HG02943 (cell line): ENCODE data around the gene FGG.

ENCODE experiments used
- ATAC-seq: cut with Tn5 transposase; IDR thresholded peaks from one replicate; pipeline ENCODE4 v1.9.1; 2021; ENCODE audit warnings: mild to moderate bottlenecking, low read depth, moderate library complexity; ENCODE audit not compliant: unreplicated experiment

Gene FGG

DNA sequence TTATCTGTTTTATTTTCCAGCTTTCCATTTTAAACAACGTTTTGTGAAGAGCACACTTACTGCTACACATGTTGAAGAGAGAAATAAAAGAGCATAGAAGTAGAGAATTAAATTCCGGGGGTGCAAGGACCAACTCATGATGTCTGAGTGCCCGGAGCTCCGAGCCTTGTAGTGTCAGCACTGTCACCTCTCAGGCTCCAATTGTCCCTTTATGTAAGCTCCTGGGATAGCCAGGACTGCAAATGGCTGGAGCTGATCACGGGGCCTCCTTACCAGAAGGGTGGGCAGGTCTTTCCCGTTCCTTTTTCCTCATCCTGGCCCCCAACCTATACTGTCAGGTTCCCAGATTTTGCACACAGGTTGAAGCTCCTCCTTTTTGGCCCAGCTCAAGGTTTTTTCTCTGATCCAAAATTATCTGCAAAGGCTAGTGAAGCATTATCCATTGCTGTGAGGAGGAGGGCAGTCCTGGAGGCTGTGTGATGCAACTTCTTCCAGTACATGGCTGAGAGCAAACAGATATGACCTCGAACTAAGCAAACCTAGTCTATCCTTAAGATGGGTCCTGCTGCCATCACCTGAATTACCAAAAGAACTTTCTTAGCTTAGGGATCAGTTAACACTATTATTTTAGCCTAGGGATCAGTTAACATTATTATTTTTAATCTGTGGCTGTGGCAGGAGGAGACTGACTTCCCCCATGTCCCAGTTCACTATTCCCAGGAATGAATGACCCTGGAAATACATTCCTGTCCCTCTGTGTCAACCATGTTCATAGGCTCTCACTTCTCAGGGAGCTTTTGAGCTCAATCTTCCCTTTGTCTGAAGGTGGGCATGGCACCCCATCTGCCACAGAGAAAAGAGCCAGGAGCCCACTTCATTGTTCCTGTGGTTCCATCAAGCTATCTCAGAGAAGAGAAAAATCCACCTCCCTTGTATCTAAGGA is at the start of gene FGG:
TSS of gene FGG (minus strand) at position 185 of the 943 bp plus-strand sequence. CDS start at position 138, 47 bp downstream.
- no peak for ATAC-seq

DNA sequence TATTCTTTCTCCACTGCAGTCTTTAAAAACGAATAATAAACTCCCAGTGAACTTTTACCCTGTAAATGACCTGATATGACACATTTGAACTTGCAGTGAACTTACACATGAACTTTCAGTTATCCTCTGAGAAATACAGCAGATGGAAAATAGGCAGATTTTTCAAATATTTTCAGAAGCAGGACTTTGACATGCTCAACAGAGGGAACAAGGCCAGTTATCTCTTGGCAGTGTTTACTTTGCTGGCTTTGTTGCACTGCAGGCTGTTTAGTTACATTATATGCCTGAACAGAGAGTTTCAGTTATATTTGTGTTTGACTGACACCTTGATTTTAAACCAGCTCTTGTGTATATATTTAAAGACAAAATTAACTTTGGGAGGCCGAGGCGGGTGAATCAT is 47.6 kb upstream of the FGG start:
- no peak for ATAC-seq

DNA sequence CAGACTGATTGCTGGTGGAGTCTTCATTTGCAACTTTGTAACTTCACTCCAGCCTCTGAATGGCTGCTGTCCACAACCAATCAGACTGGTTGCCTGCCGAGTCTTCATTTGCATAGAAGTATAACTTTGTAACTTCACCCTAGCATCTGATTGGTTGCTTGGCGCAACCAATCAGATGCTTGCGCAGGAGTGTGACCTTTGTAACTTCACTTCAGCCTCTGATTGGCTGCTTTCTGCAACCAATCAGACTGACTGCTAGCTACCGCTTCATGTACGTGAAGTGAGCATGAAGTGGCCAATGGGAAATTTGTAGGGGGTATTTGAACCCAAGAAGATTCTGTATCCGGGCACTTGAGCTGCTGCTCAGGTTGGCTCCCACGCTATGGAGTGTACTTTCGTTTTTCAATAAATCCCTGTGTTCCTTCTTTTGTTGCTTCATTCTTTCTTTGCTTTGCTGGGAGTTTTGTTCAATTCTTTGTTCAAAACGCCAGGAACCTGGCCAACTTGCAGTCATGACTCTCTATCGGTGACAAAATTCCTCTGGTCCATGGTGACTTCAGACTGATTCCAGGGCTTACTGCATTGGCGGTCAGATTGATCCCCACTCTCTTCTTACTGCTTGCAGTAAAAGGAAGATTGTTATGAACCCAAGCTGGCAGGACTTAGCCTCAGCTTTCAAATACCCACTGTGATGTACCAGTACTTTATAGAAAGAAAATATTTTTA is 46.4 kb upstream of the FGG start:
- ATAC-seq: no peak

DNA sequence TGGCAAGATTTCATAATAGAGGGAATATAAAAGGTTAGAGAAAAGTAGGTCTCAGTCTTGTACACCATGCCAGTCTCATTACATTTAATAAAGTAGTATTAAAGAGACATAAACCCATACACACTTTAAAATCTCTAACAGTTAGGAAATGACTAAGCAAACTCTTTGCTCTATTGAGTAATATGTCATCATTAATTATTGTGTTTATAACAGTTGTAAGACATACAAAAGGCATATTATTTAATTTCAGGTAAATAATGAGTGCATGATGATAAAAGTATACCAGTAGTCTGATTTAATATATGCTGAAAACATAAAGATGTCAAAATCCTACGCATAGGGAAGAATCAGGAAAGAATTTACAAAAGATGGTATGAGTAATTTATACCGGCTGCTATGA is 31.0 kb upstream of the FGG start:
- ATAC-seq: no peak

DNA sequence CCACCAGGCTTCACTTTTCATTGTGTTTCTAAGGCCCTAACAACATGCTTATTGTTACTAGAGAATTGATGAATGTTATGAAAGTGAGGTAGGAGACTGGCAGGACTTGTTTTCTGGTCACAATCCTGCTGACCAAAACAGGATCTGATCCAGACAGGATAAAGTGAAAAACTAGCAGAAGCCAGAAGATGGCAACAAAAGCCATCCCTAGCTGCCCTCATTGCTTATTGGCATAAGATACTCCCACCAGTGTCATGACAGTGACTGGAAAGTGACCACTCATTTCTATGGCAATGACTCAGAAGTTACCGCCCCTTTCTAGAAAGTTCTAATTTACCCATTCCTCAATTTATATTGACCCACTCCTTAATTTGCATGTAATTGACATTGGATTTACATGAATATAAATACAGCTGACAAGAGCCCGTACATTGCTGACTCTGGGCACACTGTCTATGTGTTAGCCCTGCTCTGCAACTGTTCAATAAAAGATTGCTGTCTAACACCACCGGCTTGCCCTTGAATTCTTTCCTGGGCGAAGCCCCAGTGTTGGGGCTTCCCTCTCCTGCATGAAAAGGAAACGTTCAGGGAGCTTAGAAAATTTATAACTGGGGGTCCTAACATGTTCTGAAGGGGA is 30.0 kb upstream of the FGG start:
- ATAC-seq: no peak

DNA sequence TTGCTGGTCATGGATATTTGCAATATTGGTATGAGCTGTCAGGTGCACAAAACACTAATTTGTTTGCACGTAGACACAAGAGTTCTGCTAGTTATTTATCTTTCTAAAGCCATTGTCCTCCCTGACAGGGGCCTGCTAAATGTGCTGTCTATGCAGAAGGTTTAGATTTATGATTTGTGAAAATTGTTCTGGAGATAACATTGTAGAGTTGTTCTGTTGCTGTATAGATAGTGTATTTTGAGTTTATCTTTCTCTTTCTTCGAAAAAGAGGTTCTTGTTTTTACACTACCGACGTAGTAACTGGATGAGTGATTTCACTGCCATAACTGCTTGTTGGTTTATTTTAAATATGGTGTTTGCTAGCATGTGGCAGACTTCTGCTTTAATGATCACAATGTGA is 28.5 kb upstream of the FGG start:
- no peak for ATAC-seq

DNA sequence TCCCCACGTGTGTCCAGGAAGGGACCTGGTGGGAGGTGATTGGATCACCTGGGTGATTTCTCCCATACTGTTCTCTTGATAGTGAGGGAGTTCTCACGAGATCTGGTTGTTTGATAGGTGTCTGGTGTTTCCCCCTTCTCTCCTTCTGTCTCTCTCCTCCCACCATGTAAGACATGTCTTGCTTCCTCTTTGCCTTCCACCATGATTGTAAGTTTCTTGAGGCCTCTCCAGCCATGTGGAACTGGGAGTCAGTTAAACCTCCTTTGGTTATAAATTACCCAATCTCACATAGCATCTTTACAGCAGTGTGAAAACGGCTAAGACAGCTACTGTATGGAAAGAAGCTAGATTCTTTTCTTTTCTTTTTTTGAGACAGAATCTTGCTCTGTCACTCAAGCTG is 21.6 kb upstream of the FGG start:
- no peak for ATAC-seq

DNA sequence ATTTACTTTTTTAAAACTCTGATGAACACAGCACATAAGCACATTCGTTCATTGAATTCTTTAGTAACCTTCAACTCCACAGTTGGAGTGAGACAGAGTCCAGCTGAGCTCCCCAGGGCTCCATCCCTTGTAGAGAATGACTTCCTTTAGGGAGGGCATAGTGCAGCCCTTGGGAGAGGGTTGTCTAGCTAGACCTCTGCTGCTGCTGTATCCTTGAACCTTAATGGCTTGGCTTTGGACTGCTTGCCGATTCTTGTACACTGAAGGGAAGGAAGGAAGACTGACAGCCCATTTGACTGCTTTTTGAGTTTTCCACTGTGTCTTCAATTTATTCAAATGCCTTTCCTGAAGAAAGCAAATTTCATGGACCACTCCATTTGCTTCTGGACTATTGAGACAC is 19.4 kb upstream of the FGG start:
- ATAC-seq: no peak

DNA sequence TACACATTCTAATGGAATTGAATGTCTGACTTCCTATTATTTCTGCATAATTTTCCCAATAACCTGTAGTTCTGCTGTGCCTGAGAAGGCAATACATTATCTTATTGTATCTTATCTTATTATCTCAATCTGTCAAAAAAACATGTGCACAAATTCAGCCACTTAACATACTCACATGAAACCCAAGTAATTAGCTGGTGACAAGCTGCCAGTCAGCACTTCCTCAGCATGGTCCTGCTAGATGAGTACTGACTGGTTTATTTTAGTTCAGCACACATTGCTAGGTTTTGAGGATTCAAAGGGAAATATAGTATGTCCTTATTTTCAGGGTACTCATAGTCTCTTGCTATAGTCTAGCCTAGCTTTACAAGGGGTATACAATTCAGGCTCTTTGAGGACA is 17.9 kb upstream of the FGG start:
- no peak for ATAC-seq

DNA sequence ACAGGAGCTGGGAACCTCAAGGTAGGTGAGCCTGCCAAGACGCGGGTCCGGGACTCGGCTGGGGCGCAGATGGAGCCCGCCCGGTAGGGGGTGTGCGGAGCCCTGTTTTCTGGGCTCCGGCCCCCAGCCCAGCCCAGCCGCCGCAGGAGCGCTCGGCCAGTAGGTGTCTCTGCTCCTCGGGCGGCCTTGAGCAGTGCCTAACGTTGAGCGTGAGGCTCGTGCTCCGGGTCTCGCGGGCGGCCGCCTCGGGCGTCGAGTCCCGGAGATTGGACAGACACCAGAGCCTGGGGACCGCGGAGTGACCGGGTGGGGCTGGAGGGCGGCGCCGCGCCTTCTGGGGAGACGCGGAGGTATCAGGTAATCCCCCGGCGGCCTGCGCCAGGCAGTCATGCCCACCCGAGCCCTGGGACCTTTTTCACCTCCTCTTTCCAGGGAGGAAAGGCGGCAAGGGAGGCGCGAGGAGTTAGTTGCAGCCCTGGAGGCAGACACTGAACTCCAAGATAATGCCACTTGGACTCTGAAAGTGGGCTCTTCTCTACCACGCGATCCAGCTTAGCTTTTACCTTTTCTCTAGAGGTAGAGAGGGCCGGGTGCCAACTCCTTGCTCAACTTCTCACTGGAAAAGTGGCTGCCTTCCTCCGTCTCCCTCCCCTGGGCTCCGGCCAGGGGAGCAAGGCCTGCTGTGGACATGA is 14.5 kb upstream of the FGG start:
- ATAC-seq: peak; percentile 97

DNA sequence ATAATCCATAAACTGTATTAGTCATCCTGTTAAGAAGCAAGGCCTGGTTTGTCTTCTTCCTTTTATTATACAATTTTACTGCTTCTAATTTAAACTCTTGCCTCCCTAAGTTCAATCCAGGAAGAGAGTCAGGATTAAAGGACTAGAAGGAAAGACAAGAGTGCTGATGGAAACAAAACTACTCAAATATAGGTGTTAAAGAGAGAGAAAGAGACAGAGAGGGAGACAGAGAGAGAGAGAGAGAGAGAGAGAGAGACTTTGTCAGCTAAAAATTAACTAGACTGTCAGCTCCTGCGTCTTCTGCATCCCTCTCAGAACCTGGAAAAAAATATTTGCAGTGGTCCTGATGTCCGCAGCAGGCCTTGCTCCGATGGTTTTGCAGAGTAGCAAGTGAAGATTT is 13.5 kb upstream of the FGG start:
- ATAC-seq: no peak

DNA sequence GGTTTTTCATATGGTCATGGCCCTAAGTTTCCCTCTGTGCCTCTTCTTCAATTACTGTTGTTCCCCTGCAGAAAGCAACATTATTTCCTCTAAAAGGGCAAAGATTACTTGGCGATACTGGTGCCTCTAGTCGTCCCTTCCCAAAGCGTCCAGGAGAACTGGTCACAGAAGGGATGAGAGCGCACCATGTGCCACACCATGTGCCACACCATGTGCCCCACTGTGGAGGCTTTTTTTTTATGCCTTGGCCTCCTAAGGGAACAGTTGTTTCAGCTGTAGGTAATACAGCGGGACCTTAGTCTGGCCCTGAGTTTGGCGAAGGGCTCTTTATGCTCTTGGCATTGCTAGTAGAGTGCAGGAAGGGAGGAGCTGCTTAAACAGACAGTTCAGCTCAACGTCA is 11.5 kb upstream of the FGG start:
- ATAC-seq: no peak

DNA sequence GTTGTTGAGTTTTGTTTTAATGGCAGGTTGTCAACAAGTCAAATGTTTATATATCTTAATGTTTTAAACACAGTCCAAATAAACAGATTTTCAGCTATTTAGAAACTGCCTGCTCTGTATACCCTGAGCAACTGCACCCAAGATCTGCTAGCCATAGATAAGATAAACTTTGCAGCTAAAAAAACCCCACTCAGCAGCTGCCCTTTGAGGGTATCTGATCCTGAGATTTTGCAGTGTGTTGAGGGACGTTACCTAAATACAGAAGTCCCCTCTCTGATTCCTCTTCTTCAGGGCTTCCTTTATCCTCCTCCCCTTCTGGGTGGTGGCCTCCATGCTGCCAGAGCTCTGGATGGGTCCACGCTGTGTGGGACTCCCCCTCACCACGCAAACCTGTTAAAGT is 11.0 kb upstream of the FGG start:
- no peak for ATAC-seq

DNA sequence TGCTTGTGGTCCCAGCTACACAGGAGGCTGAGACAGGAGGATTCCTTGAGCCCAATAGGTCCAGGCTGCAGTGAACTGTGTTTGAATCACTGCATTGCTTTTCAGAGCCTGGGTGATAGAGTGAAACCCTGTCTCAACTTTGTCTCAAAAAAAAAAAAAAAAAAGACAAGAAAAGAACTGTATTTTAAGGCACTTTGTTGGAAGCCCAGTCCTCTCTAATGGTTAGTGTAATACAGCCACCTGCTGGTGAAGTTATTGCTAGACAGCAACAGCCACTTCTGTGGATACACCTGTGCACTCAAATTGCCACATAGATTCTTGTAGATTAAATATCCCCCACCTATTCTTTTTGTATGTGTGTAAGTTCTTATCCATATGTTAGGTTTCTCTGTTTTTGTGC is 10.1 kb upstream of the FGG start:
- no peak for ATAC-seq

DNA sequence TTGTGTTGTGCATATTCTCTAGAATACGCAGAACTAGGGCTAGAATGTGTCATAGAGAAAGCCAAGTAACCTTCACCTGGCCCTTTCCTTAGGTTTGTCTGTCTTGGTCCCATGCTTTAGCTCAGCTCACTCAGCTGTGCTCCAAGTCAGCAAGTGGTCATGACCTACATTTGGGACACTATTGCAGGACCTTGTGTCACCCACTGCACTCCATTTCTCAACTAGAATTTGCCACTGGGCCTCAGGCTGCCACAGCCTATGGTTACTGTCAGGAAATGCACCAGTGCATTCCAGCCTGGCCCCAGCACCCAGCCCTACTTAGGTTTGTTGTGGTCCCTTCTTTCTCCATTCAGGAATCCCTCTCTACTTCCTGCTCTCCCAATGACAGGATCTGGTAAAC is 7.7 kb upstream of the FGG start:
- ATAC-seq: no peak

DNA sequence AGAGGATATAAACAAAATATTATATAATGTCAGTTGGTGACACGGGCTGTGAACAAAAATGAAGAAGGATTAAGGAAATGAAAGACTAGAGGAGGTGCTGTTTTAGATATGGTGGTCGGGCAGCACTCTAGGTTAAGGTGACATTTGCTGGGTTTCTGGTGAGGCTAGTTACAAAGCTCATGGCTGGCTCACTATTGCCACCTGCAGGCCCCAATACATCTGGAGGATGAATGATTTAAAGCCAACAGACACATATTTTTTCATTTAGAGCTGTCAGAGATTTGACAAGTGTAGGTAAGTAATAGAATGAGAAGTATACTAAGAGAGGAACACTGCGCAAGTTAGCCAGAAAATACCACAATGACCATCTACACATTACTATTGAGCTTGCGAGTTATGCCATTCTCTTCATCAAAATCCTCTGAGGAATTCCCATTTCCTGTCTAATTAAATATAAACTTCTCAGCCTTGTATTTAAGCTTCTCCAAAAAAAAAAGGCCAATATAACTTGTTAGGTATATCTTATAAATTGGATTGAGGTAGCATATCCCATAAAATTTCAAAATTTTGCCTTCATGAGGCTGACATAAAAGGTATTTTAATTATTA is 6.4 kb upstream of the FGG start:
- ATAC-seq: peak; percentile 80

DNA sequence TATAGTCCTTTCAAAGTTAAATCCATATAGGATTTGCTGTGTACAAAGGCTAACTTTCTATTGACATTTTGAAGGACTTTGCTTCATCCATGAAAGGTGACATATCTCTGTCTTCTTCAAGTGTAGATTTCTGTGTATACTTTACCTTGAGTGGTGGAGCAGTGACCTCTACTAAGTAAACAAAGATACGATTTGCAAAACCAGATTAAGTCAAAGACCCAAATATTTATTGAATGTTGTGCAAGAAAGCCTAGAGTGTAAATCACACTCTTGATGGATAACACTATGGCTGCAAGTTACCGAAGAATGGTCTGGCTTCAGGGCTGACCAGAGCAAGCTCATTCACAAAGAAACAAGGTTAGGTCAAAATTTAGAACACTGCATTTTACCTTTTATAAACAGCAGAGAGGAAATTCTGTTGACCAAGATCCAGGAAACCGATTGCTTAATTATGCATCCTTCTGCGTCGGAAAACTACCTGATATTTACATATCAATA is 5.4 kb upstream of the FGG start:
- ATAC-seq: no peak

DNA sequence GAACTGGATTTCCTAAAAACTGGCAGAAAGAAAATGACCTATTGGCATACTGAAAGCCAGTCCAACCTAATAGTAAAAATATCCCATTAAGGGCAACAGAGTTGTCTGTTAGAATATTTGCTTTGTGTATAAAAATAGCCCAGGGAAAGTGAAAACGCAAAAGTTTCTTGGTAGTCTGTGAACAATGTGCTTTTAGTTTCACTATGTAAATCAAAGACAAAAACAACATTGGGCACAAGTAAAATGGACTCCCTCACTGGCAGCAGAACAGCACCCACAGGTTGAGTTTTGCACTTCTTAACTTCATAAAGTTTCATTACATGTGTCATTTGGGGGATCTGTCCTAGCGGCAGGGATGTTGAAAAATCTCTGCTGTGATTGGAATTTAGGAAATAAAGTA is 4.3 kb upstream of the FGG start:
- ATAC-seq: peak; percentile 91

DNA sequence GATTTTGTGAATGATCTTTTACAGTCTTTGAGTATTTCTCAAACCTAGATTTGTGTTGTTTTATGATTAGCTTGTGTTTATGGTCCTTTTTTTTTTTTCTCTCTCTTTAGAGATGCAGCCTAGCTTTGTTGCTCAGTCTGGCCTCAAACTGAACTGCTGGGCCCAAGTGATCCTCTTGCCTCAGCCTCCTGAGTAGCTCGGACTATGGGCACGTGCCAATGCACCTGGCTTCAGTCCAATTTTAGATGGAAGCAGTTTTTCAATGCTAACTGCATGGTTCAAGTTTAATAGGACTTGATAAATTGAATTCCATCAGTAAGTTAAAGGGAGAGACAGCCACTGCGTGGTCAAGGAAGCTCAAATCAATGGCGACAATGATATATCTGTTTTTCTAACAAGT is 3.8 kb upstream of the FGG start:
- ATAC-seq: no peak

DNA sequence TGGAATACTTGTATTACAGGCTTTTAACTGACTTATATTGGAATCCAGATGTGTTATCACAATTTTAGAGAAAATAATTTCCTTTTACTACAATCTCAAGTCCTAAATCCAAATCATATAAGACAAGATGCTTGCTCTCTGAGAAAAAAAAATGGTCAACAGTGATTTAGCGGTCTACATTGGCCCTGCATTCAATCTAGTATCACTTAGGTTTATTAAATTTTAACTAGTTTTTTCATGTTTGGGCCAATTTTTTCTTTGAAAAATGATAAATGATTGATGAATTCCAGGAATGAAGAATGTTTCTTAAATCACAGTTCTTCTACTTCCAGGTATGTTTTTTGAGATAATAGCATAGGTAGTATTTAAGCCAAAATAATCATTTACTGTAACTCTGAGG is 2.8 kb upstream of the FGG start:
- no peak for ATAC-seq
